Hippocampal formation (tissue), 2 donors: ENCODE results near the gene ENTPD6.
"Not testable (repeated sequence)": the region's sequence is repeated elsewhere in the genome, so short reads cannot be mapped to it uniquely, and the experiment has no call there.

Experiments
- DNase-seq, 2 donors: peaks; one replicate each; lab custom pipeline; 2025; lab: John Stamatoyannopoulos, UW

Gene ENTPD6

DNA sequence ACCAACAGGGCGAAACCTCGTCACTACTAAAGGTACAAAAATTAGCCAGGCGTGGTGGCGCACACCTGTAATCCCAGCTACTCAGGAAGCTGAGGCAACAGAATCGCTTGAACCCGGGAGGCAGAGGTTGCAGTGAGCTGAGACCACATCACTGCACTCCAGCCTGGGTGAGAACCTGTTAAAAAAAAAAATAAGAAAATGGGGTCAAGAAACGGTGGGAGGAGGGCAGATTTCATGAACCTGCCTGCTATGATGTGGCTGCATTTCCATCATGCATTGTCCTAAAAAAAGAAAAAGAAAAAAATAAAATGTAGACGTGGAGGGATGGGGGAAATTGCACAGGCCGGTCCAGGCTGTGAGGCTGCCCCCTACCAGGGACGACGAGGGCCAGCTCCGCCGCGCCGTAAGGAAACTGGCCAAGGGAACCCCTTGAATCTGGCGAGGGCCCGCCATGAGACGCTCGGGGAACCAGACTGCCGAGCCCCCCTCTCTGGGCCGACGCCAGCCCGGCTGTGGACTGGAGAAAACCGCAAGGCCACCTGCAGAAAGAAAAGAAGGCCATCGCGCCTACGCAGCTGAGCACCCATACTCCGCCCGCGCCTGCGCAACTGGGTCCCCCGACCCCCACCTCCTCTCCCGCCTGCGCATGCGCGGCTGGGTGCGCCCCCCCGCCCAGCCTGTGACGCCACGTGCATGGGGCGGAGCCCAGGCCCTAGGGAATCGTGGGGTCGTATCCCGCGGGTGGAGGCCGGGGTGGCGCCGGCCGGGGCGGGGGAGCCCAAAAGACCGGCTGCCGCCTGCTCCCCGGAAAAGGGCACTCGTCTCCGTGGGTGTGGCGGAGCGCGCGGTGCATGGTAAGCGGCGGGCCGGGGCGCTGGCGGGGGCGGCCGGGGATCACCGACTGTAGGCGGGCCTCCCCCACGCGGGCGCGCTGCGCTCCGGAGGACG is at the start of gene ENTPD6:
ENTPD6 (plus strand) TSS at position 699 of the 948 bp plus-strand sequence. CDS start 10,825 bp downstream, outside the sequence.
- peak; percentile 82 to 91 for DNase-seq

GRCh38 chr20:25146976-25147375 is 48.5 kb upstream of the ENTPD6 start:
- DNase-seq = no peak

GRCh38 chr20:25147716-25148115 is 47.8 kb upstream of the ENTPD6 start:
- DNase-seq = no peak

DNA sequence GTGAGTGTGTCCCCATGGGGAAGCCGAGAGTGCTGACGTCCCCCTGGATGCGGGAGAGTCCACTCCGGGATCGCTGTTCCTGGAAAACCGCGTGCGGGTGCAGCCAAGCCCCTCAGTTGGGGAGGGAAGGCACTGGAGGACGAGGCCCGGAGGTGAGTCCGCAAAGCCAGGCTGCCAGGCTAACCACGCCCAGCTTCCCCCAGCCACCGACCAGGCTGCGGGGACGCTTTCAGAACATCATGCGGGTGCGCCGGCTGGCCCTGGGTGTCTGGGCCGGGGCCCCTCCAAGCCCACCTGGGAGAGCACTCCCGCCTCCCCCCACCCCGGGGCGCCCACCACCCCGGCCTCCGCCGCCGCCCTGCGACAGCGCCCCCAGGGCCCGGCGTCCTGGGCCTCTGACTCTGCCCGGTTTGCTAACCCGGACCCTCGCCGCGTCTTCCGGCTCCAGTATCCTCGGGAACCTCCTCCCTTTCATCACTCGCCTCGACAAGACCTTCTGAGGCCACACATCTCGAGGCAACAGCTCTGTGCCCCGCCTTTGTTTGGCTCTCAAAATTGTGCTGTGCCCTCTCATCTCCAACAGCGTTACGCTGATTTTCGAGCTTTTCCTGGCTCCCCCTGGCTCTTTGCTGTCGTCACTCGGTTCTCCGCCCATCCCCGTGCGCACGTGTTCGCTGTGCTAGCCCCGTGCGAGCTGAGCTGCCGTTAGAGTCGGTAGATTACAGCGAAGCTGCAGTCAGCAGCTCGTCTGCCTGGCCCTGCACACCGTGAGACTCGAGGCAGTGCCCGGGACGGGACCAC is 47.1 kb upstream of the ENTPD6 start:
- DNase-seq = no peak

- DNase-seq = no peak
These were observed 46.3 kb upstream of the ENTPD6 start for GRCh38 chr20:25148982-25149846.

GRCh38 chr20:25150016-25150415 is 45.5 kb upstream of the ENTPD6 start:
- no peak for DNase-seq

DNA sequence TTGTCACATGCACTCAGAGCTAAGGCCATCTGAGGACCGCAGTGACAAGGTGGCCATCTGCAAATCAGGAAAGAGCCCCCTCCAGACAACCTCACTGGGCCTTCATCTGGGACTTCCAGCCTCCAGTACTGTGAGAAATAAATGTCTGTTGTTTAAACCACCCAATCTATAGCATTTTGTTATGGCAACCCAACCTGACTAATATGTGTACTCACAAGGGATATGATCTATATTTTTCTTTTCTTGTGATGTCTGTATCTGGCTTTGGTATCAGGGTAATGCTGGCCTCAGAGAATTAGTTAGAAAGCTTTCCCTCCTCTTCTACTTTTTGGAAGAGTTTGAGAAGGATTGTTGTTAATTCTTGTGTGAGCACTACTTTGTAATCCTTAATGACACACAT is 37.5 kb upstream of the ENTPD6 start:
- DNase-seq = no peak

DNA sequence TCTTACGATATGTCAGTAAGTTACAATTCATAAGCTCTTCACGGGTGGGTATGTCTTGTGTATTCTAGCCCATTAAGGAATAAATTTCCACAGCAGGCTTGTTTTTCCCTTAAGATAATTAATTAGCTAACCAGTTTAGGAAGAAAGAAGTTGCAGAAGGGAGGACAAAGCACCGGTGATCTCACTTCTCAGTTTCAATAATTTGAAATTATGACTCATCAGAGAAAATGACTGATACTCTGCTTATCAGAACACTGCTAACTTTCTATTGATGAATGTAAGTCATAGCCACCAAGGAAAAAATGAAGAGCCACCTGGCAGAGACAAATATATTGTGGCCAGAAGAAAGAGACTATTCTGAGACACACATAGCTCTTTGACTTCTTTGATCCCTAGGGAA is 35.0 kb upstream of the ENTPD6 start:
- DNase-seq = no peak

DNA sequence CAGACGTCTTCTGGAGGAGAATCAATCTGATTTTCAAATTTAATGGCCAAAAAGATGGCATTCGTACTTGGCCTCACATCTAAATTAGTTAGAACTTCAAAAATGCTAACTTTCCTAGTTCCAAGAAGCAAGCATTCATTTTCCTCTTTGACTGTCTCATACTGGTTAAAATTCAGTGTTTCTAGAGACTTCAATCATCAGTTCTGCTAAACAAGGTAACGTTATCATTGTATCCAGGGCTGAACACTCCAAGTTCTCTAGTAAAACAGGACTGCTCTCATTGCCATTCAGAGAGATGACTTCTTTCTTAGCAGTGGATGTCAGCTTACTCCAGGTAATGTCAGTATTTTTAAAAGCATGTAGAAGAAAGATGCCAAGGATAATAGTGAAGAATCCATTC is 34.6 kb upstream of the ENTPD6 start:
- no peak for DNase-seq

DNA sequence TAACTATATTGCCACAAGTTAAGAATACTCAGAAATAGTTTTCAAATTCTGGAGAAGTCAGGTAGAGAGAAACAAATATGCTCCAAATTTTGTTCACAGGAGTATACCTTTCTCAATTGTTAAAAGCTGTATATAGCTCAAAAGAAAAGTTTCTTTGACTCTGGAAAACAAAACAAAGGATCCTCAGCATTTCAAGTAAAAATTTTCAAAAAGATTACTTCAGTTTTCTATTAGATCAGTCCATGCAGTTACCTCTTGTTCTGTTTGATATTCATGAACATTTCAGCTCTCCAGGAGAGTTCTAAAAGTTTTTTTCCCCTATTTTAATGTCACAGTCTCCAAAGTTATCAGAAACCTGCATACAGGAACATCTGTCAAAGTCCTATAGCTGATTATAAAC is 30.4 kb upstream of the ENTPD6 start:
- no peak for DNase-seq

GRCh38 chr20:25166105-25166782 is 29.3 kb upstream of the ENTPD6 start:
- not testable (repeated sequence) for DNase-seq

DNA sequence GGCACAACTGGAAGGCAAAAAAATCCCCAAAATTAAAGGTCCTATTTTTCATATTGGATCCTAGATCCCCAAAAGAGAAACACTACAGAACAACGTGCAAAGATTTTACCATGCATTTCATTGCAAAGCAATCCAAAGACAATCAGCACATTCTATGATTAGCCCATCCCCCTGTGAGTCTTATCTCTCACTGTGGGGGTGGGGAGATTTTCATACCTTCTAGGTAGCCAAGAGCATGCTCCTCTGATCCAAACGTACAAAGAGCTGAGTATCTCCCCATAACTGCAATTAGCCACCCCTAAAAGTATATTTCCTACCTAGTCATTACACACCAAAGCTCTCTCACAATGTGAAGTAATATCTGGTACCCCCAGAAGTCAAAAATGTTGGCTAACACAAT is 22.2 kb upstream of the ENTPD6 start:
- DNase-seq = no peak

GRCh38 chr20:25173886-25174308 is 21.6 kb upstream of the ENTPD6 start:
- no peak for DNase-seq

GRCh38 chr20:25176184-25176583 is 19.3 kb upstream of the ENTPD6 start:
- DNase-seq = no peak

DNA sequence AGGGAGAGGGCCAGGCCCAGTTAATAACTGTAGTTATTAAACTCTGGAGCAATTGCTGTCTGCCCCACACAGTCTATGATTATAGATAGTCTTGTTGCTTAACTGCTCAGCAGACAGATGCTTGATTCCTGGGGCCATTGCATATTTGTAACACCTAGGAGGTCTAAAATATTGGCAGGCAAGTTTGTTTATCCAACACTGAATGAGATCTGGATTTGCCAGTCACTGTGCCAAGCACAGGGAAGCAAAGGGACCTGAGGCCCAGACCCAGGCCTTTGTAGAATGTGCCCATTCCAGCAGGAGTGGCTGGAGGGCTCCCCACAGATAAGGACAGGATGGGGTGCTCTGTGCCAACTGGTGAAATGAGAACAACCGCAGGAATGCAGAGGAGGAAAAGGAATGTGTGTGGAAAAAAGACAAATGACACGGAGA is 17.6 kb upstream of the ENTPD6 start:
- DNase-seq = no peak

GRCh38 chr20:25178563-25179438 is 16.7 kb upstream of the ENTPD6 start:
- peak in 1 of 2 donors; percentile 63 for DNase-seq

GRCh38 chr20:25179439-25180089 is 15.9 kb upstream of the ENTPD6 start:
- DNase-seq = no peak

- DNase-seq = not testable (repeated sequence)
These were observed 11.1 kb upstream of the ENTPD6 start for GRCh38 chr20:25184391-25184790.

DNA sequence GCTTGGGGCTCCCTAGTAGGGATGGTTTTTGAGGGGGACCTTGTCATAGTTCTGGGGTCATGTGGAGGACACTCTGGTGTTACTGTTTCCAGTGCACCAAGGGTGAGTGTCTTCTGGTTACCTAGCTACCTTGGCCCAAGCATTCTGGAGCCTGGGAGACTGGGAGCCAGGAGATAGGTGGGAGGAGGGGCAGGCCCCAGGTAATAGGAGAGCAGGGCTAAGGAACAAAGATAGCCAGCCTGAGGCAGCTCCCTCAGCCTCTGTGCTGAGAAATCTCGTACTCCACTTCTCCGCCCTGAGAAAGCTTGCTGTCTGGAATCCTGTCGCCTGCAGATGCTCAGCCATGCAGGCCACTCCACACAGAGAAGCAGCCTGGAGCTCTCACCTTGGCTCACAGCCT is 8.3 kb upstream of the ENTPD6 start:
- DNase-seq = no peak

- no peak for DNase-seq
These were observed 7.9 kb upstream of the ENTPD6 start for GRCh38 chr20:25187635-25188034.
